GM23248 (cell line): ENCODE measurements around the gene PLOD1.

ENCODE experiments used
- EZH2 ChIP-seq: fragments of 200-600 bp; sonication (generic); IDR thresholded peaks from 2 replicates; pipeline ENCODE4 v1.6.1; 2018; ENCODE audit warnings: antibody characterized with exemption, mild to moderate bottlenecking; ENCODE audit not compliant: insufficient read depth, poor library complexity, severe bottlenecking
- EZH2phosphoT487 ChIP-seq: fragments of 200-600 bp; sonication (generic); IDR thresholded peaks from 2 replicates; pipeline ENCODE4 v1.6.1; 2018; ENCODE audit warnings: antibody characterized with exemption, moderate library complexity, mild to moderate bottlenecking, low read depth; ENCODE audit not compliant: insufficient read depth

DNA sequence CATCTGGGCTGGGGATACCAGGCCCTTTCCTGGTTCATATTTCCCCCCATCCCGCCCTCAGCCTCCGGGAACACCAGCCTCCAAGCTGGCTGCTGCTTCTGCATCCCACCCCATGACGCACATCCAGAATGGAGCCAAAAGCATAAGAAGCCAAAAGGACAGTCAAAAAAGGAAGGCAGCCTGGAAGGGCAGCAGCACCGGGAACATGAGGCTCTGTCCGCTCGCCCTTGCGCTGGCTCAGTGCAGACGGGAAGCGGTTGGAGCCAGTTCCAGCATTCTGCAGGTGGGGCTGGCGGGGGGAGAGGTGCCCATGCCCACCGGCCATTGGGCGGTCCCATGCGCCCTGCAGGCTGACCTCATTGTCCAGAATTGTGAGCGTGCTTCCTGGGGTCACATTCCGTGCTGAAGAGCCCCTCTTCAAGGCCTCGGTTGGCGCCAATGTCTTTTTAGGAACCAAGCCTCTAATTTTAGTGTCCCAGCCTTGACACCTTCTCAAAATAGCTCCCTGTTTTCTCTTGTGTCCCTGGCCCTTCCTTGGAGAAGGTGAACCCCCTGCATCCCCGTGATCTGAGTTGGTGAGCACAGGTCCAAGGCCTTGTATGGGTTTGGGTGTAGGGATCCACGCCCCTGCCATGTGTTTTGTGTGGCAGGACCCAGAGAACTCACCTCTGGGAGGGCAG lies 47.4 kb upstream of the PLOD1 start:
- TF ChIP-seq EZH2, result no peak
- TF ChIP-seq EZH2phosphoT487, result no peak
